OCI-LY1 (cell line): ENCODE results near the gene VCX3B.
"Not testable (repeated sequence)": the region's sequence is repeated elsewhere in the genome, so short reads cannot be mapped to it uniquely, and the experiment has no call there.

Experiments used
- CTCF ChIP-seq: fragments of 200-600 bp; sonication (generic), shearing (Covaris generic); IDR thresholded peaks from 2 replicates; pipeline ENCODE4 v1.5.1; 2017; ENCODE audit warnings: mild to moderate bottlenecking, antibody characterized with exemption, low read length, moderate library complexity, mixed read lengths
- EZH2 ChIP-seq: fragments of 200-600 bp; sonication (generic), shearing (Covaris generic); IDR thresholded peaks from 2 replicates; pipeline ENCODE4 v1.8.0; 2017; ENCODE audit warnings: borderline replicate concordance, mixed run types, mild to moderate bottlenecking, antibody characterized with exemption, low read length, moderate library complexity, mixed read lengths

DNA sequence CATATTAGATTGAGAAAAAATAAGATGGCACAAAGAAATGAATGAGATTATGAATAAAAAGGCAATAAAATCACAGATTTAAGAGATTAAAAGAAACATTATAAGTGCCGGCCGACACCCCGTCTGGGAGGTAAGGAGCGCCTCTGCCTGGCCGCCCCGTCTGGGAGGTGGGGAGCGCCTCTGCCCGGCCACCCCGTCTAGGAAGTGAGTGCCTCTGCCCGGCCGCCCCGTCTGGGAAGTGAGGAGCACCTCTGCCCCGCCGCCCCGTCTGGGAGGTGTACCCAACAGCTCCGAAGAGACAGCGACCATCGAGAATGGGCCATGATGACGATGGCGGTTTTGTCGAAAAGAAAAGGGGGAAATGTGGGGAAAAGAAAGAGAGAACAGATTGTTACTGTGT, 37.5 kb downstream of the VCX3B start:
- TF ChIP-seq CTCF, EZH2: not testable (repeated sequence)
